Measurements from ENCODE around the gene VPS4B.

- TF ChIP-seq CTCF (IDR thresholded peaks at IDR 0.05; ENCODE audit: low read length) (no peak), EZH2 (optimal IDR thresholded peaks at IDR 0.05; ENCODE audit: low read depth, low read length) (no peak)
Measured at GRCh38 chr18:63440881-63441280, 18.6 kb upstream of the VPS4B start.

Measured in MM.1S (cell line).